ENCODE data around the gene KCNT1. TPM values are rescaled to one million over a fixed set of nuclear protein-coding genes. Genes with fewer than 3 reads are reported as not detected.

KCNT1 gene
- total and polyA plus RNA-seq, 9 donors: 0.83 to 12.0 (median 3.7) TPM

- DNase-seq: no peak
- intact Hi-C loops (cut with DNase I): no loop called here
- TF ChIP-seq POLR2A (IDR thresholded peaks at IDR 0.05): no peak
- TF ChIP-seq EP300 (IDR thresholded peaks at IDR 0.05): no peak
- TF ChIP-seq CTCF (IDR thresholded peaks at IDR 0.05): no peak
- no peaks in the 10 kb centered on the region for H3K27me3 ChIP-seq
- H3K27ac ChIP-seq: no peak overlapping the region
- no peaks in the 10 kb centered on the region for H3K36me3 ChIP-seq
- H3K4me1 ChIP-seq (ENCODE audit: insufficient read depth): no peaks in the 10 kb centered on the region
- 88 to 93% (median 88%) methylated on average over 7 of the region's 7 CpGs for WGBS, 3 donors
- H3K4me3 ChIP-seq: no peak overlapping the region
- H3K9me3 ChIP-seq: no peaks in the 10 kb centered on the region
These were observed 138.6 kb downstream of the KCNT1 start for GRCh38 chr9:135840539-135840938.

Other genes with a start within 250 kb of the KCNT1 start
- 10 to 100 TPM in 6 of 7 donors, 1 to 10 TPM in 1; 7.0 to 19.9 (median 14.8) TPM for gene PPP1R26, start 222.4 kb upstream of the KCNT1 start, total RNA-seq
- gene PPP1R26, start 222.4 kb upstream of the KCNT1 start, polyA plus RNA-seq: 10 to 100 TPM in 1 of 2 donors, 1 to 10 TPM in 1; 3.4 to 10.2 TPM
- 10 to 100 TPM; 27.2 to 53.2 (median 30.4) TPM for gene MRPS2, start 201.5 kb upstream of the KCNT1 start, total RNA-seq
- gene MRPS2, start 201.5 kb upstream of the KCNT1 start, polyA plus RNA-seq: 10 to 100 TPM in 1 of 2 donors, 1 to 10 TPM in 1; 9.7 to 45.4 TPM
- gene LCN1, start 180.7 kb upstream of the KCNT1 start, total RNA-seq: 1 to 10 TPM in 2 of 7 donors, not detected in 5; 2.3 to 5.3 TPM
- gene LCN1, start 180.7 kb upstream of the KCNT1 start, polyA plus RNA-seq: not detected
- 1 to 10 TPM in 4 of 7 donors, not detected in 3; 1.4 to 7.8 (median 4.8) TPM for gene OBP2A, start 156.1 kb upstream of the KCNT1 start, total RNA-seq
- gene OBP2A, start 156.1 kb upstream of the KCNT1 start, polyA plus RNA-seq: not detected
- gene PAEP, start 140.4 kb upstream of the KCNT1 start, total RNA-seq: 1 to 10 TPM in 4 of 7 donors, under 1 TPM in 1, not detected in 2; 0.71 to 8.8 (median 1.4) TPM
- under 1 TPM; 0.41 to 0.57 TPM for gene PAEP, start 140.4 kb upstream of the KCNT1 start, polyA plus RNA-seq
- not detected for gene GLT6D1, start 62.6 kb upstream of the KCNT1 start, total RNA-seq
- gene GLT6D1, start 62.6 kb upstream of the KCNT1 start, polyA plus RNA-seq: not detected
- not detected for gene LCN9, start 38.9 kb upstream of the KCNT1 start, total RNA-seq
- gene LCN9, start 38.9 kb upstream of the KCNT1 start, polyA plus RNA-seq: not detected
- gene SOHLH1, start 2.7 kb upstream of the KCNT1 start, total RNA-seq: under 1 TPM in 1 of 7 donors, not detected in 6; 0.17 TPM
- under 1 TPM in 1 of 2 donors, not detected in 1; 0.36 TPM for gene SOHLH1, start 2.7 kb upstream of the KCNT1 start, polyA plus RNA-seq
- gene CAMSAP1, start 205.4 kb downstream of the KCNT1 start, total RNA-seq: 10 to 100 TPM; 17.1 to 62.6 (median 44.3) TPM
- 10 to 100 TPM in 1 of 2 donors, 1 to 10 TPM in 1; 9.4 to 11.7 TPM for gene CAMSAP1, start 205.4 kb downstream of the KCNT1 start, polyA plus RNA-seq